Mammary epithelial cell (primary cell): ENCODE results near the gene ENDOU.

Source experiments
- CTCF ChIP-seq, 2 donors: IDR thresholded peaks in 1 of 2; conservative IDR thresholded peaks in 1 of 2; 2 replicates each; pipeline ENCODE4 v1.5.1; 2011 to 2012; ENCODE audit warnings: inconsistent platforms in 2 of 2, low read length in 2 of 2, mild to moderate bottlenecking in 2 of 2, control low read depth in 1 of 2, low read depth in 1 of 2; ENCODE audit not compliant: insufficient read depth in 1 of 2; ENCODE audit errors: extremely low read depth in 1 of 2
- EZH2 ChIP-seq: IDR thresholded peaks from 2 replicates; pipeline ENCODE4 v1.6.1; 2012; ENCODE audit warnings: low read length, inconsistent platforms, borderline replicate concordance

- no peak for TF ChIP-seq CTCF (conservative IDR thresholded peaks at IDR 0.05 in 1 of 2, IDR thresholded peaks at IDR 0.05 in 1 of 2; ENCODE audit: extremely low read depth in 1 of 2, insufficient read depth in 1 of 2, low read depth in 1 of 2, low read length in 2 of 2)
- TF ChIP-seq EZH2 = no peak
These were observed 32.1 kb upstream of the ENDOU start for GRCh38 chr12:47757364-47757839.
